ENCODE data around the gene CLIP2.
"Not testable (repeated sequence)": the region's sequence is repeated elsewhere in the genome, so short reads cannot be mapped to it uniquely, and the experiment has no call there.

- TF ChIP-seq TAF1 (IDR thresholded peaks at IDR 0.05; ENCODE audit: low read depth, low read length); SUZ12 (IDR thresholded peaks at IDR 0.05; ENCODE audit: low read length); POLR2A (IDR thresholded peaks at IDR 0.05; ENCODE audit: control extremely low read depth in 1 of 2, low read depth in 2 of 2, low read length in 2 of 2): not testable (repeated sequence)
Observed at GRCh38 chr7:74414595-74415333, 125.6 kb downstream of the CLIP2 start.
